ENCODE measurements around the gene CPN2. TPM values are rescaled to one million over a fixed set of nuclear protein-coding genes. Genes with fewer than 3 reads are reported as not detected.
A peak's percentile ranks its signal among the peaks of the same experiment; 100 is the strongest.

Gene CPN2
- total and polyA plus RNA-seq, 2 of the 8 experiments (the other 6 are each of a cell fraction or from before 2014, with no cell fraction given), result 0.03 TPM; not detected in 1

DNA sequence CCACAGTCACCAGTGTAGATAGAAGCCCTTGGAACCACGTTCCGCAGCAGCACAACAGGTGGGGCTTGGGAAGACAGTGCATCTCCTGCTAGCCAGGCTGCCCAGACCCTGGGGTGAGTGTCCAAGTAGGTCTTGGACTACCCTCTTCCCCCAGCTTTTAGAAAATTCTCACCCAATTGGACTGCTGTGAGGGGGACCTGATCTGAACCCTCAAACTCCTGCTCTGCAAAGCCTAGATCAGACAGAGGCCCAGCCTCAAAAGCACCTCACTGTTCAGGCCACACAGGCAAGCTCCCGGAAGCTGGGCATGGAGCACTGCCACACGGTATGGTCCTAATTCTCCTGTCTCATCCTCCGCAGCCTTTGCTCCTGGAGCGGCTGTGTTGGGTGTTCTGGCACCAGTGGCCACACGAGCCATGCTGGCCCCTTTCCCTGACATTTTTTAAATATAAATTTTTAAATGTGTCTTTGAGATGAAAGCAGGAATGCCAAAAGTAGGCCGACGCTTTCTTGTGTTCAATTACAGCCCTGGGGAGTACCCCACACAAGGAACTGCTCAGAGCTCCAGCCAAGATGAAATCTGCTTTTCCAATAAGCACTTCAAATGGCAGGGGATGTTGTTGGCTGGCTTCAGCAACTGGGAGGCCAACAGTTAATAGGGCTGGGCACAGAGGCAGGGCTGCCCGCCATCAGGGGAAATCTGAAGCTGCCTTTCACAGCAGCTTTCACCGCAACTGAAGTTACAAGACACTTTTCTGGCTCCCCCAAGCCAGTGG, 40.9 kb downstream of the CPN2 start:
- H3K27me3 ChIP-seq (replicated peaks in 1 of 4; ENCODE audit: control insufficient read depth in 3 of 4, extremely low read depth in 1 of 4, insufficient read depth in 3 of 4, low read length in 3 of 4), result peaks cover 0 to 13% (median 5%) of the 10 kb centered on the region in 4 experiments; a peak in 2 of 7 replicates
- no peak overlapping the region for H2AFZ ChIP-seq (ENCODE audit: low read length)
- H3K23me2 ChIP-seq (ENCODE audit: low read depth, low read length), result peaks cover 5% of the 10 kb centered on the region
- CTCF ChIA-PET (ENCODE audit: partially characterized antibody), result interaction anchor here (0.7 to 3.5 kb wide), 9 partner anchors 9 to 530 kb away, joined by 3 to 13 read pairs (median 3); no protein-coding TSS in a partner anchor
- H3K23ac ChIP-seq (ENCODE audit: insufficient read length), result no peak overlapping the region
- H4K5ac ChIP-seq (ENCODE audit: insufficient read length, low read depth, low read length), result no peak overlapping the region
- peak overlapping the region; percentile 61; the same call in 1 of the 2 replicates for H2BK12ac ChIP-seq (ENCODE audit: low read depth, low read length)
- H3K18ac ChIP-seq (ENCODE audit: extremely low read depth, low read length), result no peak overlapping the region
- FAIRE-seq (no peak), DNase-seq (ENCODE audit: low read depth in 1 of 2, low spot score in 2 of 2) (no peak)
- TF ChIP-seq KDM1A (IDR thresholded peaks at IDR 0.05; ENCODE audit: borderline replicate concordance, low read length), result no peak
- TF ChIP-seq EZH2 (IDR thresholded peaks at IDR 0.05; ENCODE audit: low read depth, low read length, severe bottlenecking), result no peak
- TF ChIP-seq YY1 (IDR thresholded peaks at IDR 0.05; ENCODE audit: low read depth, low read length), result no peak
- TF ChIP-seq SIX5 (IDR thresholded peaks at IDR 0.05; ENCODE audit: low read depth, low read length), result no peak
- TF ChIP-seq BRCA1 (IDR thresholded peaks at IDR 0.05; ENCODE audit: low read depth, low read length), result no peak
- no peak for TF ChIP-seq BCL11A (IDR thresholded peaks at IDR 0.05; ENCODE audit: low read depth in 2 of 2, low read length in 2 of 2)
- no peak for TF ChIP-seq CHD1 (IDR thresholded peaks at IDR 0.05; ENCODE audit: low read depth, low read length)
- no peak for TF ChIP-seq HDAC2 (IDR thresholded peaks at IDR 0.05; ENCODE audit: borderline replicate concordance in 1 of 2, low read depth in 2 of 2, low read length in 2 of 2)
- TF ChIP-seq RFX5 (IDR thresholded peaks at IDR 0.05; ENCODE audit: borderline replicate concordance, low read depth, low read length), result no peak
- TF ChIP-seq GABPA (IDR thresholded peaks at IDR 0.05; ENCODE audit: borderline replicate concordance, insufficient read depth, low read length), result no peak
- TF ChIP-seq EP300 (IDR thresholded peaks at IDR 0.05; ENCODE audit: borderline replicate concordance in 1 of 2, low read depth in 2 of 2, low read length in 2 of 2), result no peak
- no peaks in the 10 kb centered on the region for H3K9me3 ChIP-seq (ENCODE audit: insufficient read depth in 2 of 2, low read depth in 1 of 2, low read length in 1 of 2)
- H3K79me2 ChIP-seq (ENCODE audit: control insufficient read depth in 1 of 2, insufficient read depth in 2 of 2, low read length in 2 of 2), result no peaks in the 10 kb centered on the region
- H2BK120ac ChIP-seq (replicated peaks; ENCODE audit: low read depth, low read length), result no peak overlapping the region
- H3K4me3 ChIP-seq (ENCODE audit: extremely low read depth in 1 of 4, insufficient read depth in 2 of 4, low read depth in 3 of 4, low read length in 4 of 4), result no peak overlapping the region
- H3K56ac ChIP-seq (replicated peaks; ENCODE audit: insufficient read length, low read depth, low read length), result no peak overlapping the region
- no peak overlapping the region for H3K27ac ChIP-seq (ENCODE audit: low read depth, low read length)
- H3K36me3 ChIP-seq (ENCODE audit: control insufficient read depth in 2 of 4, insufficient read depth in 4 of 4, low read length in 3 of 4), result no peaks in the 10 kb centered on the region
- no peak overlapping the region for H3K4ac ChIP-seq (replicated peaks; ENCODE audit: insufficient read length, low read depth, low read length)
- H2BK5ac ChIP-seq (ENCODE audit: low read depth, low read length), result no peak overlapping the region
- H4K20me1 ChIP-seq (replicated peaks in 1 of 2; ENCODE audit: control insufficient read depth in 1 of 2, insufficient read depth in 2 of 2, low read length in 2 of 2), result no peaks in the 10 kb centered on the region
- H3K4me1 ChIP-seq (replicated peaks in 1 of 4; ENCODE audit: control insufficient read depth in 3 of 4, insufficient read depth in 4 of 4, low read length in 3 of 4), result peaks cover 10 to 35% (median 22%) of the 10 kb centered on the region in 4 experiments
- no peaks in the 10 kb centered on the region for H3K79me1 ChIP-seq (ENCODE audit: low read depth, low read length)
- POLR2A ChIA-PET (ENCODE audit: partially characterized antibody), result interaction anchor here (0.6 to 4.8 kb wide), 3 partner anchors 12 to 652 kb away, joined by 3 to 28 read pairs (median 4); no protein-coding TSS in a partner anchor
- 90% methylated on average over 11 of the region's 11 CpGs; no CpG with 5 or more reads in 1 of the 2 experiments for WGBS, 2 experiments (ENCODE audit: extremely low coverage in 1 of 2, insufficient coverage in 1 of 2, insufficient read length in 1 of 2, insufficient replicate concordance in 2 of 2, low coverage in 1 of 2, low lambda C conversion rate in 2 of 2, missing lambda C conversion rate in 1 of 2)
- H2BK20ac ChIP-seq (ENCODE audit: low read length), result no peak overlapping the region
- H4K8ac ChIP-seq (ENCODE audit: extremely low read depth, insufficient read depth, low read length), result no peak overlapping the region
- peak overlapping the region; percentile 34 for H4K91ac ChIP-seq (replicated peaks; ENCODE audit: insufficient read length, low read length)
- no peak overlapping the region for H3K14ac ChIP-seq (ENCODE audit: insufficient read length)
- H3K9ac ChIP-seq (replicated peaks in 1 of 4; ENCODE audit: extremely low read depth in 1 of 4, low read depth in 3 of 4, low read length in 3 of 4), result no peak overlapping the region
- H2BK15ac ChIP-seq (ENCODE audit: low read length), result no peak overlapping the region
- no peak overlapping the region for H2AK5ac ChIP-seq (ENCODE audit: low read depth, low read length)
- no peak overlapping the region for H3K4me2 ChIP-seq (ENCODE audit: insufficient read depth in 1 of 2, low read depth in 2 of 2, low read length in 2 of 2)

Measured in H1 (cell line).